ACHN (cell line): ENCODE results near the gene USH2A.

Experiments
- DNase-seq: peaks from one replicate; pipeline ENCODE4 v3.0.0-alpha.2; 2015
- in situ Hi-C: cut with HindIII; loops from 2 replicates; pipeline ENCODE4 v1.10.0; 2017; ENCODE audit warnings: low sequenced_read_pairs, low pct_ligation_motif_present, low pct_unique_long_range_greater_than_20kb

The USH2A gene

GRCh38 chr1:215739025-215739424 is 684.2 kb downstream of the USH2A start:
- in situ Hi-C loops = no loop called here

GRCh38 chr1:215731699-215732098 is 691.5 kb downstream of the USH2A start:
- in situ Hi-C loops = no loop called here
- DNase-seq = no peak

More at GRCh38 chr1:215739025-215739424, 684.2 kb downstream of the USH2A start:
- no peak for DNase-seq

GRCh38 chr1:215730600-215730999 is 692.6 kb downstream of the USH2A start:
- no peak for DNase-seq
- in situ Hi-C loops = no loop called here

GRCh38 chr1:215728169-215728568 is 695.1 kb downstream of the USH2A start:
- no peak for DNase-seq
- in situ Hi-C loops = no loop called here

- DNase-seq = no peak
- in situ Hi-C loops = no loop called here
These were observed 703.1 kb downstream of the USH2A start for GRCh38 chr1:215720126-215720525.

GRCh38 chr1:215719552-215719951 is 703.7 kb downstream of the USH2A start:
- no peak for DNase-seq
- in situ Hi-C loops = no loop called here

GRCh38 chr1:215718575-215719287 is 704.5 kb downstream of the USH2A start:
- in situ Hi-C loops = no loop called here

GRCh38 chr1:215717677-215718426 is 705.4 kb downstream of the USH2A start:
- DNase-seq = no peak
- in situ Hi-C loops = no loop called here

More at GRCh38 chr1:215718575-215719287, 704.5 kb downstream of the USH2A start:
- DNase-seq = no peak

- in situ Hi-C loops = no loop called here
- DNase-seq = no peak
These were observed 712.4 kb downstream of the USH2A start for GRCh38 chr1:215710899-215711225.

- DNase-seq = peak; percentile 76
- in situ Hi-C loops = no loop called here
These were observed 713.0 kb downstream of the USH2A start for GRCh38 chr1:215710036-215710898.

GRCh38 chr1:215704089-215704860 is 719.0 kb downstream of the USH2A start:
- in situ Hi-C loops = no loop called here
- DNase-seq = no peak

GRCh38 chr1:215682232-215682631 is 741.0 kb downstream of the USH2A start:
- DNase-seq = peak; percentile 48
- in situ Hi-C loops = no loop called here

- DNase-seq = no peak
- in situ Hi-C loops = no loop called here
These were observed 742.2 kb downstream of the USH2A start for GRCh38 chr1:215681041-215681440.

GRCh38 chr1:215679231-215679630 is 744.0 kb downstream of the USH2A start:
- in situ Hi-C loops = no loop called here
- no peak for DNase-seq

- in situ Hi-C loops = no loop called here
These were observed 746.1 kb downstream of the USH2A start for GRCh38 chr1:215677112-215677511.

GRCh38 chr1:215673943-215674342 is 749.3 kb downstream of the USH2A start:
- in situ Hi-C loops = no loop called here
- no peak for DNase-seq

More at GRCh38 chr1:215677112-215677511, 746.1 kb downstream of the USH2A start:
- DNase-seq = no peak

- in situ Hi-C loops = no loop called here
- DNase-seq = no peak
These were observed 750.8 kb downstream of the USH2A start for GRCh38 chr1:215672482-215672881.

GRCh38 chr1:215669806-215670491 is 753.3 kb downstream of the USH2A start:
- no peak for DNase-seq
- in situ Hi-C loops = no loop called here
